Spleen (tissue), 11 donors: ENCODE data around the gene FBLN5. TPM values are rescaled to one million over a fixed set of nuclear protein-coding genes. Genes with fewer than 3 reads are reported as not detected.

Experiments used
- DNase-seq: peaks from one replicate; pipeline ENCODE4 v3.0.0-alpha.2; 2020
- H3K27ac ChIP-seq, 8 donors: fragments of 200-600 bp; sonication (generic) in 7 of 8; 1 replicate in 4 of 8; 2 replicates in 4 of 8; pipeline versions ENCODE4 v1.5.0 to v1.8.0; 2016 to 2021; ENCODE audit warnings: inconsistent platforms in 4 of 8, mild to moderate bottlenecking in 4 of 8, moderate library complexity in 1 of 8
- H3K27me3 ChIP-seq, 7 donors: fragments of 200-600 bp; sonication (generic) in 6 of 7; replicated peaks in 1 of 7; 1 replicate in 4 of 7; 2 replicates in 3 of 7; pipeline versions ENCODE4 v1.5.0 to v1.8.0; 2016 to 2021; ENCODE audit warnings: inconsistent platforms in 3 of 7, mild to moderate bottlenecking in 1 of 7
- H3K36me3 ChIP-seq, 6 donors: fragments of 200-600 bp; sonication (generic) in 5 of 6; 1 replicate in 4 of 6; 2 replicates in 2 of 6; pipeline versions ENCODE4 v1.5.0 to v1.8.0; 2016 to 2021; ENCODE audit warnings: inconsistent platforms in 2 of 6
- H3K4me1 ChIP-seq, 6 donors: fragments of 200-600 bp; sonication (generic) in 5 of 6; 1 replicate in 3 of 6; 2 replicates in 3 of 6; pipeline versions ENCODE4 v1.5.0 to v1.8.0; 2016 to 2021; ENCODE audit warnings: inconsistent platforms in 3 of 6
- H3K4me3 ChIP-seq, 8 donors: fragments of 200-600 bp; sonication (generic) in 7 of 8; 1 replicate in 4 of 8; 2 replicates in 4 of 8; pipeline versions ENCODE4 v1.5.0 to v1.8.0; 2016 to 2021; ENCODE audit warnings: inconsistent platforms in 4 of 8, mild to moderate bottlenecking in 4 of 8, moderate library complexity in 2 of 8
- H3K9me3 ChIP-seq, 8 donors: fragments of 200-600 bp; sonication (generic) in 7 of 8; 1 replicate in 4 of 8; 2 replicates in 4 of 8; pipeline versions ENCODE4 v1.5.0 to v1.8.0; 2016 to 2021; ENCODE audit warnings: inconsistent platforms in 4 of 8
- CTCF ChIP-seq, 11 experiments: fragments of 200-600 bp in 7 of 11; fragments of 450-650 bp in 4 of 11; sonication (generic) in 4 of 11; IDR thresholded peaks in 8 of 11; conservative IDR thresholded peaks in 3 of 11; 1 replicate in 7 of 11; 2 replicates in 4 of 11; pipeline versions ENCODE4 v1.4.0 to v1.8.0; 2016 to 2021; ENCODE audit warnings: antibody characterized with exemption in 11 of 11, inconsistent platforms in 4 of 11, mild to moderate bottlenecking in 1 of 11
- POLR2A ChIP-seq, 3 donors: fragments of 450-650 bp; IDR thresholded peaks; one replicate each; pipeline ENCODE4 v1.5.1; 2017; ENCODE audit warnings: antibody characterized with exemption in 3 of 3, mild to moderate bottlenecking in 1 of 3
- POLR2AphosphoS5 ChIP-seq, 3 donors: sonication (generic); formaldehyde crosslinking; IDR thresholded peaks; one replicate each; pipeline ENCODE4 v1.5.1; 2017; ENCODE audit warnings: antibody characterized with exemption in 3 of 3
- WGBS, 5 donors: extraction: QIAGEN DNeasy Blood & Tissue Kit in 3 of 5; methylation state at CpG; one replicate each; pipeline versions ENCODE4 v1.1.5 to v1.1.7; 2013 to 2018; 5-methylcytosine and 5-hydroxymethylcytosine counted together
- intact Hi-C: fragments of 100-400 bp; cut with DNase I; formaldehyde crosslinking; loops from one replicate; pipeline ENCODE4 v1.15.0; 2023; ENCODE audit warnings: low total_unique reads
- polyA plus RNA-seq, 3 donors: library from polyadenylated mRNA; stranded (reverse); fragments of 200-250 nt; gene quantifications; one replicate each; pipeline ENCODE4 v1.2.1, GENCODE V29; 2013
- total RNA-seq, 7 donors: library from RNA; depleted of rRNA in 3 of 7; stranded (reverse); fragments of >200 nt in 3 of 7; fragmentation: NEBNext Ultra II Directional in 4 of 7; extraction: Animal tissue kit (Norgen Biotek cat#: 25700) in 4 of 7; gene quantifications; one replicate each; pipeline versions ENCODE4 v1.1.0 to v1.2.1, GENCODE V29; 2016 to 2021
- donor health status: healthy with polysubstance abuse.
- donor health status: DM: no; HTN: no; CAD: no; lungs with moderate emphysema.
- donor health status: DM: no; HTN: no; CAD: no.
- donor health status: Bipolar disorder and iron deficiency.
- donor health status: healthy.
- donor health status: DM: no; HTN: no; CAD: no.
- donor health status: DM: yes; HTN: yes; CAD: no.

FBLN5 gene
- total and polyA plus RNA-seq, 10 donors: 26.4 to 396 (median 102) TPM

GRCh38 chr14:91837076-91837475 is 110.4 kb downstream of the FBLN5 start:
- H3K27ac ChIP-seq: peak overlapping the region in 4 of 8 donors; percentile 78 to 87 (median 83)
- H3K9me3 ChIP-seq: peaks cover 0 to 4% (median 0%) of the 10 kb centered on the region in 8 donors
- peaks cover 0 to 36% (median 12%) of the 10 kb centered on the region in 7 donors for H3K27me3 ChIP-seq
- 66 to 84% (median 73%) methylated on average over 12 of the region's 12 CpGs for WGBS, 5 donors
- H3K36me3 ChIP-seq: no peaks in the 10 kb centered on the region
- intact Hi-C loops: no loop called here
- no peak for DNase-seq
- H3K4me1 ChIP-seq: peaks cover 7 to 72% (median 33%) of the 10 kb centered on the region in 6 donors
- H3K4me3 ChIP-seq: peak overlapping the region; percentile 29 to 85 (median 57)
- TF ChIP-seq POLR2A (IDR thresholded peaks at IDR 0.05) (no peak), POLR2AphosphoS5 (IDR thresholded peaks at IDR 0.05) (no peak), CTCF (IDR thresholded peaks at IDR 0.05 in 8 of 11, conservative IDR thresholded peaks at IDR 0.05 in 3 of 11) (no peak)

GRCh38 chr14:91835920-91836843 is 111.3 kb downstream of the FBLN5 start:
- peaks cover 7 to 80% (median 33%) of the 10 kb centered on the region in 6 donors for H3K4me1 ChIP-seq
- WGBS, 5 donors: 1 to 2% (median 1%) methylated on average over 30 to 84 of the region's 84 CpGs
- peaks cover 0 to 4% (median 0%) of the 10 kb centered on the region in 8 donors for H3K9me3 ChIP-seq
- intact Hi-C loops: no loop called here
- peak; percentile 93 for DNase-seq
- H3K36me3 ChIP-seq: no peaks in the 10 kb centered on the region
- H3K4me3 ChIP-seq: peak overlapping the region; percentile 29 to 85 (median 57)
- peak overlapping the region in 7 of 8 donors; percentile 23 to 87 (median 78) for H3K27ac ChIP-seq
- peaks cover 0 to 36% (median 12%) of the 10 kb centered on the region in 7 donors for H3K27me3 ChIP-seq
- TF ChIP-seq POLR2A (IDR thresholded peaks at IDR 0.05) (no peak), CTCF (IDR thresholded peaks at IDR 0.05 in 8 of 11, conservative IDR thresholded peaks at IDR 0.05 in 3 of 11) (peak in 1 of 11 experiments; percentile 11), POLR2AphosphoS5 (IDR thresholded peaks at IDR 0.05) (peak; percentile 77 to 83 (median 79))

- Histone ChIP-seq H3K27ac (peak overlapping the region in 7 of 8 donors; percentile 23 to 87 (median 78)), H3K4me1 (peaks cover 7 to 88% (median 36%) of the 10 kb centered on the region in 6 donors), H3K27me3 (peaks cover 0 to 36% (median 12%) of the 10 kb centered on the region in 7 donors), H3K36me3 (no peaks in the 10 kb centered on the region), H3K4me3 (peak overlapping the region; percentile 29 to 85 (median 57)), H3K9me3 (peaks cover 0 to 4% (median 0%) of the 10 kb centered on the region in 8 donors)
- TF ChIP-seq POLR2A (IDR thresholded peaks at IDR 0.05): no peak
- no peak for TF ChIP-seq POLR2AphosphoS5 (IDR thresholded peaks at IDR 0.05)
- TF ChIP-seq CTCF (IDR thresholded peaks at IDR 0.05 in 8 of 11, conservative IDR thresholded peaks at IDR 0.05 in 3 of 11): no peak
- intact Hi-C loops: no loop called here
- WGBS, 5 donors: 4 to 21% (median 5%) methylated on average over 5 to 19 of the region's 19 CpGs
- no peak for DNase-seq
Observed at GRCh38 chr14:91835197-91835919, 112.1 kb downstream of the FBLN5 start.
